Keratinocyte (primary cell): Measurements from ENCODE around the gene ALDH3A2.

Experiments
- EZH2 ChIP-seq: IDR thresholded peaks from one replicate; pipeline ENCODE4 v1.6.1; 2012; ENCODE audit warnings: inconsistent platforms, mild to moderate bottlenecking, low read length, moderate library complexity
- TF ChIP-seq, protein P1 (sequence below), 3 experiments: IDR thresholded peaks in 1 of 3; conservative IDR thresholded peaks in 1 of 3; optimal IDR thresholded peaks in 1 of 3; 2 replicates in 2 of 3; 3 replicates in 1 of 3; pipeline versions ENCODE3 to v1.5.1; 2011; ENCODE audit warnings: low read length in 3 of 3, mild to moderate bottlenecking in 3 of 3, moderate library complexity in 2 of 3, control low read depth in 1 of 3, inconsistent platforms in 1 of 3; ENCODE audit not compliant: insufficient read depth in 2 of 3; ENCODE audit errors: extremely low read depth in 1 of 3

DNA sequence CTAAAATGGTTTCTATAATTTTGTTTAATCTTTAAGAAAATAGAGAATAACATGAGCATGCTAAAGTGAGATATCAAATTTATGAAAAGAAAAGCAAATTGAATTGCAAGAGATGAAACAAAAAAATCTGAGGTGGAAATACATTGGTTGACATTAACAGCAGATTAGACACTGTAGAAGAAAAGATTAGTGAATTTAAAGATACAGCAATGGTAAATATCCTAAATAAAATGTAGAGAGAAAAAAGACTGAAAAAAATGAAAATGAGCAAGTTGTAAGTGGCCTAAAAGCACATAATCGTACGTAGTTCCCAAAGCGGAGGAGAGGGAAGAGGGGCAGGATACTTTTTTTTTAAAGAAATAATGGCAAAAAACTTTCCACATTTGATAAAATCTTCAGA is 30.5 kb upstream of the ALDH3A2 start:
- TF ChIP-seq, protein P1, sequence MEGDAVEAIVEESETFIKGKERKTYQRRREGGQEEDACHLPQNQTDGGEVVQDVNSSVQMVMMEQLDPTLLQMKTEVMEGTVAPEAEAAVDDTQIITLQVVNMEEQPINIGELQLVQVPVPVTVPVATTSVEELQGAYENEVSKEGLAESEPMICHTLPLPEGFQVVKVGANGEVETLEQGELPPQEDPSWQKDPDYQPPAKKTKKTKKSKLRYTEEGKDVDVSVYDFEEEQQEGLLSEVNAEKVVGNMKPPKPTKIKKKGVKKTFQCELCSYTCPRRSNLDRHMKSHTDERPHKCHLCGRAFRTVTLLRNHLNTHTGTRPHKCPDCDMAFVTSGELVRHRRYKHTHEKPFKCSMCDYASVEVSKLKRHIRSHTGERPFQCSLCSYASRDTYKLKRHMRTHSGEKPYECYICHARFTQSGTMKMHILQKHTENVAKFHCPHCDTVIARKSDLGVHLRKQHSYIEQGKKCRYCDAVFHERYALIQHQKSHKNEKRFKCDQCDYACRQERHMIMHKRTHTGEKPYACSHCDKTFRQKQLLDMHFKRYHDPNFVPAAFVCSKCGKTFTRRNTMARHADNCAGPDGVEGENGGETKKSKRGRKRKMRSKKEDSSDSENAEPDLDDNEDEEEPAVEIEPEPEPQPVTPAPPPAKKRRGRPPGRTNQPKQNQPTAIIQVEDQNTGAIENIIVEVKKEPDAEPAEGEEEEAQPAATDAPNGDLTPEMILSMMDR (optimal IDR thresholded peaks at IDR 0.05 in 1 of 3, IDR thresholded peaks at IDR 0.05 in 1 of 3, conservative IDR thresholded peaks at IDR 0.05 in 1 of 3; ENCODE audit: extremely low read depth in 1 of 3, insufficient read depth in 2 of 3, low read length in 3 of 3) = no peak
- no peak for TF ChIP-seq EZH2
